B cell (primary cell): ENCODE results near the gene ATXN7L2. TPM values are rescaled to one million over a fixed set of nuclear protein-coding genes. Genes with fewer than 3 reads are reported as not detected.

Experiments
- ATAC-seq: fragments of 200-7000 bp; cut with Tn5 transposase; one replicate; pipeline ENCODE4 v1.10.0; 2021; ENCODE audit warnings: low read depth, mild to moderate bottlenecking, moderate number of reproducible peaks, moderate library complexity
- CTCF ChIA-PET: fragments of 350-600 bp; sonication (Branson Sonifier 250); formaldehyde crosslinking; loops from one replicate; lab custom pipeline; 2021; ENCODE audit warnings: antibody characterized with exemption, inconsistent platforms; lab: Charles Lee
- POLR2A ChIA-PET: fragments of 350-600 bp; sonication (Branson Sonifier 250); formaldehyde crosslinking; loops from one replicate; lab custom pipeline; 2021; ENCODE audit warnings: antibody characterized with exemption; lab: Charles Lee
- DNase-seq: peaks from one replicate; pipeline ENCODE4 v3.0.0; 2013
- H2AFZ ChIP-seq: 2 replicates; pipeline ENCODE4 v1.6.1; 2012; ENCODE audit warnings: mild to moderate bottlenecking, low read depth, low read length; ENCODE audit not compliant: insufficient read depth, poor library complexity, severe bottlenecking
- H3K27ac ChIP-seq, 2 donors: 1 replicate in 1 of 2; 2 replicates in 1 of 2; pipeline ENCODE4 v1.5.1; 2012 to 2013; ENCODE audit warnings: low read length in 2 of 2, mild to moderate bottlenecking in 2 of 2, moderate library complexity in 1 of 2
- H3K27me3 ChIP-seq, 4 experiments: fragments of 200-600 bp in 1 of 4; sonication (generic) in 1 of 4; replicated peaks in 1 of 4; 1 replicate in 2 of 4; 2 replicates in 2 of 4; pipeline versions ENCODE4 v1.6.1 to v1.7.0; 2013 to 2016; ENCODE audit warnings: low read length in 3 of 4, mild to moderate bottlenecking in 2 of 4, mixed read lengths in 1 of 4, moderate library complexity in 1 of 4; ENCODE audit not compliant: insufficient read depth in 4 of 4, control insufficient read depth in 3 of 4; ENCODE audit errors: control extremely low read depth in 1 of 4
- H3K36me3 ChIP-seq, 2 experiments: replicated peaks in 1 of 2; 1 replicate in 1 of 2; 2 replicates in 1 of 2; pipeline versions ENCODE4 v1.6.1 to v1.7.1; 2013; ENCODE audit warnings: low read length in 1 of 2; ENCODE audit not compliant: insufficient read depth in 2 of 2, control insufficient read depth in 1 of 2; ENCODE audit errors: control extremely low read depth in 1 of 2, extremely low read depth in 1 of 2
- H3K4me1 ChIP-seq, 2 donors: fragments of 200-600 bp in 1 of 2; sonication (generic) in 1 of 2; 1 replicate in 1 of 2; 2 replicates in 1 of 2; pipeline versions ENCODE4 v1.5.1 to v1.6.1; 2013 to 2017; ENCODE audit warnings: low read length in 2 of 2; ENCODE audit not compliant: control insufficient read depth in 2 of 2, insufficient read depth in 2 of 2
- H3K4me2 ChIP-seq: replicated peaks from 2 replicates; pipeline ENCODE3; 2012; ENCODE audit warnings: mild to moderate bottlenecking, low read depth, low read length; ENCODE audit not compliant: poor library complexity, severe bottlenecking
- H3K4me3 ChIP-seq, 5 experiments: fragments of 200-600 bp in 1 of 5; sonication (generic) in 1 of 5; 1 replicate in 3 of 5; 2 replicates in 2 of 5; pipeline versions ENCODE4 v1.5.1 to v1.7.0; 2011 to 2016; ENCODE audit warnings: low read length in 4 of 5, mild to moderate bottlenecking in 4 of 5, low read depth in 2 of 5, control low read depth in 1 of 5, moderate library complexity in 1 of 5; ENCODE audit not compliant: insufficient read depth in 1 of 5; ENCODE audit errors: control extremely low read depth in 1 of 5, extremely low read depth in 1 of 5
- H3K79me2 ChIP-seq: fragments of 200-600 bp; sonication (generic); one replicate; pipeline ENCODE4 v1.6.0; 2016; ENCODE audit warnings: low read length; ENCODE audit not compliant: control insufficient read depth, insufficient read depth
- H3K9ac ChIP-seq: fragments of 200-600 bp; sonication (generic); 2 replicates; pipeline ENCODE4 v1.6.1; 2017; ENCODE audit warnings: mild to moderate bottlenecking, low read length, moderate library complexity
- H3K9me3 ChIP-seq, 3 donors: one replicate each; pipeline versions ENCODE4 v1.6.1 to v1.7.1; 2013; ENCODE audit warnings: low read length in 2 of 3; ENCODE audit not compliant: control insufficient read depth in 2 of 3, insufficient read depth in 1 of 3; ENCODE audit errors: control extremely low read depth in 1 of 3
- H4K20me1 ChIP-seq: 2 replicates; pipeline ENCODE4 v1.6.0; 2012; ENCODE audit warnings: mild to moderate bottlenecking, low read length; ENCODE audit not compliant: insufficient read depth, control insufficient read depth, poor library complexity, severe bottlenecking
- H3K27ac Mint-ChIP-seq: one replicate; pipeline ENCODE4 v1.8.0; 2021; ENCODE audit warnings: mixed read lengths
- H3K27me3 Mint-ChIP-seq: one replicate; pipeline ENCODE4 v1.8.0; 2021; ENCODE audit warnings: mixed read lengths
- H3K4me1 Mint-ChIP-seq: one replicate; pipeline ENCODE4 v1.8.0; 2021; ENCODE audit warnings: mixed read lengths
- H3K4me3 Mint-ChIP-seq: one replicate; pipeline ENCODE4 v1.8.0; 2021; ENCODE audit warnings: mixed read lengths
- H3K9me3 Mint-ChIP-seq: one replicate; pipeline ENCODE4 v1.8.0; 2022; ENCODE audit warnings: mixed read lengths; ENCODE audit not compliant: insufficient read depth
- CTCF ChIP-seq: fragments of 200-600 bp; IDR thresholded peaks from one replicate; pipeline ENCODE4 v1.8.0; 2022; ENCODE audit warnings: antibody characterized with exemption, mild to moderate bottlenecking
- EZH2 ChIP-seq: IDR thresholded peaks from 2 replicates; pipeline ENCODE4 v1.6.1; 2012; ENCODE audit warnings: borderline replicate concordance, low read depth, mild to moderate bottlenecking, moderate library complexity, low read length; ENCODE audit not compliant: insufficient read depth, poor library complexity, severe bottlenecking
- WGBS: methylation state at CpG from one replicate; pipeline ENCODE4 v1.1.5; 2013; ENCODE audit warnings: missing lambda C conversion rate; ENCODE audit not compliant: insufficient coverage; 5-methylcytosine and 5-hydroxymethylcytosine counted together
- intact Hi-C: fragments of 100-400 bp; cut with micrococcal nuclease; formaldehyde crosslinking; loops from one replicate; pipeline ENCODE4 v1.10.0; 2022
- polyA plus RNA-seq: library from polyadenylated mRNA; depleted of rRNA; stranded (reverse); fragments of >200 nt; gene quantifications from 2 replicates; pipeline ENCODE4 v1.2.3, GENCODE V29; 2012
- total RNA-seq, 2 donors: library from RNA; stranded (reverse); fragments of 120-200 nt in 1 of 2; gene quantifications; 1 replicate in 1 of 2; 2 replicates in 1 of 2; pipeline versions ENCODE4 v1.2.3 to v1.2.4, GENCODE V29; 2013 to 2022

Gene ATXN7L2
- total and polyA plus RNA-seq, 2 donors (not counting 1 experiment from before 2014, with no cell fraction given), result 10.9 to 12.4 TPM

DNA sequence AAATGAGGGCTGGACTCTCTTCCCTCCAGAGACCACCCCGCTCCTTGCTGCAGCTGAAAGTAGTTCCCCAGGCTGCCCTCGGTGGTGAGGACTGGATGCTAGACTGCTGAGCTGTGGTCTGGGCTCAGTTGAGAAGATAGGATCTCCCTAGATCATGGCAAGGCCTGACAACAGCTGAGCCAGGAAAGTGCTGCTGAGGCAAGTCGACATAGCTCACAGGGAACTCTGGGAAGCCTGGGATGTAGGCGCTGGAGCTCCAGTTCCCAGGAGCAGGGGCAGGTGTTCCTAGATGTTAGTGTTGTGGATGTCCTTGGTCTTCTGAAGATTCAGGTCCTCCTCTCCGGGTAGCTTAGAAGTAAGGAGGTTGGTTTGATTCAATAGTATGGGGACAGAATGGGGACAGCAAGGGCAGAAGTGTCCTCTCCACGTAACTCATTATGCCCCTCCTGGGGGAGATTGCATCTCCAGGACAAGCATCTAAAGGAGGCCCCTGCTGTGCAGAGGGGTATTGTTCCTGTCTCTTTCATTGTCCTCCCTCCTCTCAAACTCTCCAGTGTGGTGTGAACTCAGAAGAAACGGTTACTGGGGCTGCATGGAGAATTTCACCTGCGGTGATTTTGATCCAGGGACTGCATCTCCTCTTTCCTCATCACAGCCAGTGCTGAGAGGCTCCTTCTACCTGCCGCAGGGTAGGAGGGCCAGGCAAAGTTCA is 13.9 kb downstream of the ATXN7L2 start:
- H3K9me3 Mint-ChIP-seq, result no peaks in the 10 kb centered on the region
- Histone ChIP-seq H3K4me1 (peaks cover 25 to 36% of the 10 kb centered on the region in 2 donors), H3K36me3 (peaks cover 0 to 49% of the 10 kb centered on the region in 2 experiments), H3K79me2 (peaks cover 54% of the 10 kb centered on the region), H3K4me3 (no peak overlapping the region), H4K20me1 (peaks cover 63% of the 10 kb centered on the region), H3K4me2 (no peak overlapping the region), H3K27ac (no peak overlapping the region), H3K9me3 (no peaks in the 10 kb centered on the region), H3K9ac (no peak overlapping the region), H3K27me3 (no peaks in the 10 kb centered on the region), H2AFZ (no peak overlapping the region)
- intact Hi-C loops, result no loop called here
- ChIA-PET CTCF (interaction anchor here (0.5 to 37.9 kb wide), 10 partner anchors 7 to 264 kb away, joined by 3 to 926 read pairs (median 3); partner anchors contain the start of genes ATXN7L2 and GPR61), POLR2A (interaction anchor here (0.6 kb wide), 1 partner anchor 13 kb away, joined by 8 read pairs; no protein-coding TSS in a partner anchor)
- 92% methylated on average over 8 of the region's 9 CpGs for WGBS
- no peak for ATAC-seq
- no peak for DNase-seq
- H3K27me3 Mint-ChIP-seq, result no peaks in the 10 kb centered on the region
- TF ChIP-seq EZH2, result no peak
- TF ChIP-seq CTCF, result no peak
- H3K27ac Mint-ChIP-seq, result no peak overlapping the region
- peaks cover 57% of the 10 kb centered on the region for H3K4me1 Mint-ChIP-seq
- no peak overlapping the region for H3K4me3 Mint-ChIP-seq

DNA sequence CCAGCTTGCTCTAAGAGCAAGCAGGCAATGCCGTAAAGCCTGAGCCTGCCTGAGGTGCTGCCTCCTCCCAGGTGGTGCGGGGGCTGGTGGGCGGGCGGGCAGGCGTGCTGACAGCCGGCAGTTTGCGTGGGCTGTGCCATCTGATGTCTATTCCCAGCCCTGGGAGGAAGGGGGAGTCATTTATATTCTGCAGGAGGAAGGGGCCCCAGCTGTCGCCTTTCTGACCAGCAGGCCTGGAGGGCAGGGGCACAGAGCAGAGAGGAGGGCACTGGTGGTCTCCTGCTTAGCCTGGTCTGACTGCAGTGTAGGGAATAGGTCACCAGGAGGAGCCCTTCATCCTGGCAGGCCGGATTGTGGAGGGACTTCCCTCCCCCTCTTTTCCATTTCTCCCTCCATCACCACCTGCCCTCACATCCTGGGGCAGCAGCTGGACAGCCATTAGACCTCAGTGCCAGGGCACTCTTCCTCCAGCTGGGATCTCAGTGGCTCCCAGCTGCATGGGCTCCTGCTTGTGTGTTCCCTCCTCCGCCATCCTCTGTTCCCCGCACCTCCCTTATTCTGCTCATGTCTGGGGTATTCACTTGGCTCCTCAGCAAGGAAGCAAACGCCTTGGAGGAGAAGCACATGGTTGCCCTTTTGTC is 14.6 kb downstream of the ATXN7L2 start:
- Mint-ChIP-seq H3K4me1 (peaks cover 62% of the 10 kb centered on the region), H3K27ac (no peak overlapping the region), H3K27me3 (no peaks in the 10 kb centered on the region), H3K9me3 (no peaks in the 10 kb centered on the region), H3K4me3 (no peak overlapping the region)
- Histone ChIP-seq H3K27me3 (no peaks in the 10 kb centered on the region), H3K4me2 (no peak overlapping the region), H3K9ac (no peak overlapping the region), H2AFZ (no peak overlapping the region), H3K4me1 (peaks cover 28 to 36% of the 10 kb centered on the region in 2 donors), H3K27ac (no peak overlapping the region), H3K9me3 (no peaks in the 10 kb centered on the region), H3K79me2 (peaks cover 51% of the 10 kb centered on the region), H3K4me3 (no peak overlapping the region), H4K20me1 (peaks cover 63% of the 10 kb centered on the region), H3K36me3 (peaks cover 0 to 49% of the 10 kb centered on the region in 2 experiments)
- ChIA-PET CTCF (interaction anchor here (1.4 to 37.9 kb wide), 5 partner anchors 8 to 48 kb away, joined by 3 to 926 read pairs (median 6); partner anchors contain the start of genes ATXN7L2 and GPR61), POLR2A (no interaction called here)
- 80% methylated on average over 7 of the region's 12 CpGs for WGBS
- TF ChIP-seq CTCF, result no peak
- no peak for TF ChIP-seq EZH2
- DNase-seq (no peak), ATAC-seq (no peak)
- intact Hi-C loops, result no loop called here
